Ovary (tissue), 3 donors: Measurements from ENCODE around the gene OSBPL6.

Experiments
- POLR2A ChIP-seq: fragments of 450-650 bp; IDR thresholded peaks from one replicate; pipeline ENCODE4 v1.6.1; 2017; ENCODE audit warnings: antibody characterized with exemption, mild to moderate bottlenecking, moderate library complexity
- TF ChIP-seq, protein P1 (sequence below), 3 donors: fragments of 450-650 bp in 2 of 3; fragments of 200-600 bp in 1 of 3; IDR thresholded peaks; one replicate each; pipeline versions ENCODE4 v1.5.1 to v1.8.0; 2016 to 2022; ENCODE audit warnings: antibody characterized with exemption in 3 of 3, mild to moderate bottlenecking in 1 of 3
- donor health status: DM: no; HTN: no; CAD: no.

- TF ChIP-seq, protein P1, sequence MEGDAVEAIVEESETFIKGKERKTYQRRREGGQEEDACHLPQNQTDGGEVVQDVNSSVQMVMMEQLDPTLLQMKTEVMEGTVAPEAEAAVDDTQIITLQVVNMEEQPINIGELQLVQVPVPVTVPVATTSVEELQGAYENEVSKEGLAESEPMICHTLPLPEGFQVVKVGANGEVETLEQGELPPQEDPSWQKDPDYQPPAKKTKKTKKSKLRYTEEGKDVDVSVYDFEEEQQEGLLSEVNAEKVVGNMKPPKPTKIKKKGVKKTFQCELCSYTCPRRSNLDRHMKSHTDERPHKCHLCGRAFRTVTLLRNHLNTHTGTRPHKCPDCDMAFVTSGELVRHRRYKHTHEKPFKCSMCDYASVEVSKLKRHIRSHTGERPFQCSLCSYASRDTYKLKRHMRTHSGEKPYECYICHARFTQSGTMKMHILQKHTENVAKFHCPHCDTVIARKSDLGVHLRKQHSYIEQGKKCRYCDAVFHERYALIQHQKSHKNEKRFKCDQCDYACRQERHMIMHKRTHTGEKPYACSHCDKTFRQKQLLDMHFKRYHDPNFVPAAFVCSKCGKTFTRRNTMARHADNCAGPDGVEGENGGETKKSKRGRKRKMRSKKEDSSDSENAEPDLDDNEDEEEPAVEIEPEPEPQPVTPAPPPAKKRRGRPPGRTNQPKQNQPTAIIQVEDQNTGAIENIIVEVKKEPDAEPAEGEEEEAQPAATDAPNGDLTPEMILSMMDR (IDR thresholded peaks at IDR 0.05): no peak
- TF ChIP-seq POLR2A: no peak
Observed at GRCh38 chr2:178386986-178387597, 192.8 kb downstream of the OSBPL6 start.
